ENCODE results near the gene NR2E1.

GRCh38 chr6:108116546-108117426, 49.0 kb upstream of the NR2E1 start:
- no peak for TF ChIP-seq POLR2AphosphoS5 (IDR thresholded peaks at IDR 0.05; ENCODE audit: borderline replicate concordance, low read depth, low read length)
- no peak for TF ChIP-seq FOXP2 (optimal IDR thresholded peaks at IDR 0.05; ENCODE audit: control extremely low read depth, extremely low read length, insufficient read depth)
- no peak for TF ChIP-seq EZH2 (IDR thresholded peaks at IDR 0.05)

Data from SK-N-MC (cell line).